Epithelial cell of proximal tubule (primary cell): ENCODE data around the gene CARMIL1. TPM values are rescaled to one million over a fixed set of nuclear protein-coding genes. Genes with fewer than 3 reads are reported as not detected.

Experiments used
- DNase-seq: peaks from one replicate; pipeline ENCODE4 v3.0.0-alpha.2; 2011; ENCODE audit warnings: low read depth
- H3K4me3 ChIP-seq: 2 replicates; pipeline ENCODE4 v1.5.1; 2011; ENCODE audit warnings: low read depth, mild to moderate bottlenecking, low read length
- CTCF ChIP-seq: conservative IDR thresholded peaks from 2 replicates; pipeline ENCODE4 v1.5.1; 2012; ENCODE audit warnings: low read depth, mild to moderate bottlenecking, low read length
- total RNA-seq: library from RNA; depleted of rRNA; stranded (reverse); fragments of >200 nt; gene quantifications from 2 replicates; pipeline ENCODE4 v1.2.3, GENCODE V29; 2015

Gene CARMIL1
- total RNA-seq, 1 donor from 2014 or later, result 27.7 TPM

GRCh38 chr6:25401711-25402110 lies 122.5 kb downstream of the CARMIL1 start:
- no peak for DNase-seq
- no peak overlapping the region for H3K4me3 ChIP-seq
- TF ChIP-seq CTCF, result no peak

DNA sequence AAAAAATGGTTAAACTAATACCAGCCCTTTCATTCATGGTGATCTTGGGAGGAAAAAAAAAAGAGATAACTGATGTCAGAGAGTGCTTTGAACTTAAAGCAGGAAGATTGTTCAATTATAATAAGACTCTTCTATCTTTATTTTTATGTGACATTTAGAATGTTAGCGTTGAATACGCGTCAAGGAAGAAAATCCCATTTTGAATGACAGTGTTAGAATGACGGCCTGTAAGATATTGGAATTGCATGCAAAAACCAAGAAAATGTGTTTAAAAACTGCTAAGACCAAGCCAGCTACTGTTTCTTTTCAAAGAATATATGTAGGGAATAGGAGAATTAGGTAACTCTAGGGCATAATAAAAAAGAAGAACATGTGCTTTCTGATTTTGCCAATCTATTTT lies 123.0 kb downstream of the CARMIL1 start:
- no peak for TF ChIP-seq CTCF
- no peak for DNase-seq
- H3K4me3 ChIP-seq, result no peak overlapping the region

GRCh38 chr6:25403150-25403549 lies 124.0 kb downstream of the CARMIL1 start:
- DNase-seq, result no peak
- TF ChIP-seq CTCF, result no peak
- H3K4me3 ChIP-seq, result no peak overlapping the region

GRCh38 chr6:25404091-25404490 lies 124.9 kb downstream of the CARMIL1 start:
- no peak for DNase-seq
- no peak for TF ChIP-seq CTCF
- no peak overlapping the region for H3K4me3 ChIP-seq

DNA sequence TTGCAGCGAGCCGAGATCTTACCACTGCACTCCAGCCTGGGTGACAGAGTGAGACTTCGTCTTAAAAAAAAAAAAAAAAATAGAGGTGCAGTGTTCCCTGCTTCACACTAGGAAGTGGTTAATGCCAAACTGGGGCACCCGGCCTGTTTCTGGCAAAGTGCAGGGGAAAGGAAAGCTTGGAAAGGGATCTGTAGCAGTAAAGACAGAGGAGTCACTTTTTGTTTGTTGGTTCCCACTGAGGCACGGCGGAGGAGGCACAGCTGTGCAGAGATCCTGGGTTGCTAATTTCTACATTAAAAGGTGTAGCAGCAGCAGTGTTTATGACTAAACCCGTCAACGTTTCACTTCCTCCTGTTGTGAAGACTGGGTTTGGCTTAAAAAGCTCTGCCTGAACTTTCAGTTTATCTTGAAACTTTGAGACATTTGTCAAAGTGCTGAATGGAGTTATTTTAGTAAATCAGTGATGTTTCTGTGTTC lies 125.6 kb downstream of the CARMIL1 start:
- no peak for TF ChIP-seq CTCF
- DNase-seq, result no peak
- H3K4me3 ChIP-seq, result no peak overlapping the region

- no peak overlapping the region for H3K4me3 ChIP-seq
- DNase-seq, result no peak
- no peak for TF ChIP-seq CTCF
Observed at GRCh38 chr6:25405442-25405841, 126.3 kb downstream of the CARMIL1 start.

GRCh38 chr6:25407431-25407830 lies 128.3 kb downstream of the CARMIL1 start:
- H3K4me3 ChIP-seq, result no peak overlapping the region
- TF ChIP-seq CTCF, result no peak
- no peak for DNase-seq
